ENCODE results near the gene ZNF653.

DNA sequence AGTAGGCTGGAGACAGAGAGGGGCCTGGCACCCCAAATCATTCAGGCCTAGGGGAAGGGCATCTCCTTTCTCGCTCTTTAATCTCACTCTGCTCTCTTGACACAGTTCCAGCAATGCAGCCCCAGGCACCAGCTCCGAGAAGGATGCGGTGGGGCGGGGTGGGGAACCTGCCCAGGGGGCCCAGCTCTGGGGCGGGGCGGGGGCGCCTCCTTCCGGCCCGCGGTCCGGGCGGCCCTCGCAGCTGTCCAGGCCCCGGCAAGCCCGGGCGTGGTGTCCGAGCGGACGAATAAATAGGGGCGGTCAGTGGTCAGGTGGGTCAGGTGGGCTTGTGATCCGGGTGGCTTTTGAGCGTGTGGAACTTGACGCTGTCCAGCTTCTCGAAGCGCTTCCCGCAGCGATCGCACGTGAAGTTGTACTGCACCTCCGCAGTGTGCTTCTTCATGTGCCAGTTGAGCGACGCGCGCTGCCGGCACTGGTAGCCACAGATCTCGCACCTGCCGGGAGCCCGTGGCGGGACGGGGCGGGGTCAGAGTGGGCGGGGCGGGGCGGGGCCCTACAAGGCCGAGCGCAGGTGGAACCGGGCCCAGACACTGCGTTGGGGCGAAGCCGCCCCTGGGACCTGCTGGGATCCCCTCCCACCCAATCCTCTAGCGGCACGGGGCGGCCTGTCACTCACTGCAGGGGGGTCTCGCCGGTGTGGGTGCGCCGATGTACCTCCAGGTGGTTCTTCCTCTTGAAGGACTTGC, 22.1 kb downstream of the ZNF653 start:
- no peak for TF ChIP-seq POLR2A (IDR thresholded peaks at IDR 0.05)
- TF ChIP-seq, protein P1, sequence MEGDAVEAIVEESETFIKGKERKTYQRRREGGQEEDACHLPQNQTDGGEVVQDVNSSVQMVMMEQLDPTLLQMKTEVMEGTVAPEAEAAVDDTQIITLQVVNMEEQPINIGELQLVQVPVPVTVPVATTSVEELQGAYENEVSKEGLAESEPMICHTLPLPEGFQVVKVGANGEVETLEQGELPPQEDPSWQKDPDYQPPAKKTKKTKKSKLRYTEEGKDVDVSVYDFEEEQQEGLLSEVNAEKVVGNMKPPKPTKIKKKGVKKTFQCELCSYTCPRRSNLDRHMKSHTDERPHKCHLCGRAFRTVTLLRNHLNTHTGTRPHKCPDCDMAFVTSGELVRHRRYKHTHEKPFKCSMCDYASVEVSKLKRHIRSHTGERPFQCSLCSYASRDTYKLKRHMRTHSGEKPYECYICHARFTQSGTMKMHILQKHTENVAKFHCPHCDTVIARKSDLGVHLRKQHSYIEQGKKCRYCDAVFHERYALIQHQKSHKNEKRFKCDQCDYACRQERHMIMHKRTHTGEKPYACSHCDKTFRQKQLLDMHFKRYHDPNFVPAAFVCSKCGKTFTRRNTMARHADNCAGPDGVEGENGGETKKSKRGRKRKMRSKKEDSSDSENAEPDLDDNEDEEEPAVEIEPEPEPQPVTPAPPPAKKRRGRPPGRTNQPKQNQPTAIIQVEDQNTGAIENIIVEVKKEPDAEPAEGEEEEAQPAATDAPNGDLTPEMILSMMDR (IDR thresholded peaks at IDR 0.05) = no peak

Data from Peyer's patch (tissue), 4 donors.